GM12865 (cell line): ENCODE measurements around the gene SNRPA.
"Not testable (repeated sequence)": the region's sequence is repeated elsewhere in the genome, so short reads cannot be mapped to it uniquely, and the experiment has no call there.

Source experiments
- DNase-seq: peaks from one replicate; pipeline ENCODE4 v3.0.0; 2010; ENCODE audit warnings: low read depth
- H3K4me3 ChIP-seq: 2 replicates; pipeline ENCODE4 v1.5.1; 2011; ENCODE audit warnings: mild to moderate bottlenecking, low read depth, low read length, control low read depth
- CTCF ChIP-seq: IDR thresholded peaks from 2 replicates; pipeline ENCODE4 v1.5.1; 2011; ENCODE audit warnings: low read length, control low read depth, low read depth, inconsistent platforms; ENCODE audit not compliant: insufficient read depth; ENCODE audit errors: missing control alignments

The SNRPA gene

GRCh38 chr19:40808021-40808325, 57.0 kb downstream of the SNRPA start:
- no peak for TF ChIP-seq CTCF
- H3K4me3 ChIP-seq, result no peak overlapping the region
- no peak for DNase-seq

DNA sequence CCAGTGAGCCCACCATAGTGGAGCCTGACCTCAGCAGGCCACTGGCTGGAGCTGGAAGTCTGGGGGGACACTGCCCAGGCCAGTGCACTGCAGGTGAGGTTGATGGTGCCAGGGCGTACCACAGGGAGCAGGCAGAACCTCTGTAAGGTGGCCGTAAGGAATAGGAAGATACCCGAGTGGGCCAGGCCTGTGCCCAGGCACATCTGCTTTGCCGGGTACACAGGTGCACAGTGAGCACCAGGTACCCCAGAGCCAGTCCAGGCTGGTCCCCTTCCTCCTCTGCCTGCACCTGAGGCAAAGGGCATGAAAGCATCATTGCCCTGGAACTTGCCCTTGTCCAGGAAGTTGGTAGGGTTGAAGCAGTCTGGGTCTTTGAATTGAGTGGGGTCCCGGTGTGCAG, 57.5 kb downstream of the SNRPA start:
- H3K4me3 ChIP-seq, result no peak overlapping the region
- TF ChIP-seq CTCF, result no peak
- no peak for DNase-seq

DNA sequence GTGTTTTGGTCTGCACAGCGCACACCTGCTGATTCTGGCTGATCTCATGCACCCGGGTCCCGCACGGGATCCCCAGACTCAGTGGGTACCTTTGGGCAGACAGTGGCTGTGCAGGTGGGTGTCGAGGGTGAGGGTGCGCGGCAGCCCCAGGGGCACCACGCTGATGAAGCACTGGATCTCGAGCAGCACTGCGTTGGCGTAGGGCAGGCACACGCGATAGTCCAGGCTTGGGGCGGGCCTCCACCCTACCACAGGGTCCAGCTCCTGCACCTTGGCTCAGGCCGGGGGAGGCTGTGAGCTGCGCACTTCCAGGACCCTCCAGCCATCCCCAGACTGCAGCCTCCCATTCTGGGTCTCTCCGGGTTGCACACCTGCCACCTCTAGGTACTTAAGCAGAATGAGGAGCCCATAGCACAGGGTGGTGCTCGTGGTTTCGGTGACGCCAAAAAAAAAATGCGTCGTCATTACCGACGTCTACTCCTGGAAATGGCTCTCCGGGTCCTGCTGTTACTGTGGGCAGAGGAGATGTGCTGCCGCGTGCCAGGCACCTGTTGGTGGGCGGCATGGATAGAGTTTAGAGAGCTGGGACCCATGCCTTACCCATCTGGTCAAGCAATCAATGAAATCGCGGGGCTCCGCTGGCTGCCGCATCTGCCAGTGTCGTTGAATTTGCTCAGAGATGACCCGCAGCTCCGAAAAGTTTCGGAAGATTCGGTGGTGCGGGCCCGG, 58.5 kb downstream of the SNRPA start:
- TF ChIP-seq CTCF, result no peak
- H3K4me3 ChIP-seq, result no peak overlapping the region
- no peak for DNase-seq

DNA sequence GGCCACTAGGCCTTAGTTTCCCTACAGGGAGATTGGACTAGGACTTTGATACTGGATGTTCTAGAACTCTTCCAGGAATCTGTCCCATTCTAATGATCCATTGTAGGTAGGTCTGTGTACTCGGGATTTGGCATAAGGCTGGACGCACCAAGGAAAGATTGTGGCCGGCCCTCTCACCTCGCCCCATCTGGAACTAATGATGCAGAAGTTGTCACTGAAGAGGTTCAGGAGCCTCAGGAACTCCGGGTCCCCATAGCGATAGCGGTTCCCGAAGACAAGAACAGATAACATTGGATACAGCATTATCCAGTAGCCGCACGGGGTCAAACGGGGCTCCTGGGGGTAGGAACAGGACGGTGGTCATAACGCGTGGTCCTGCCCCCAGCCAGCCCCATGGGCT, 59.2 kb downstream of the SNRPA start:
- TF ChIP-seq CTCF, result no peak
- DNase-seq, result no peak
- H3K4me3 ChIP-seq, result no peak overlapping the region

DNA sequence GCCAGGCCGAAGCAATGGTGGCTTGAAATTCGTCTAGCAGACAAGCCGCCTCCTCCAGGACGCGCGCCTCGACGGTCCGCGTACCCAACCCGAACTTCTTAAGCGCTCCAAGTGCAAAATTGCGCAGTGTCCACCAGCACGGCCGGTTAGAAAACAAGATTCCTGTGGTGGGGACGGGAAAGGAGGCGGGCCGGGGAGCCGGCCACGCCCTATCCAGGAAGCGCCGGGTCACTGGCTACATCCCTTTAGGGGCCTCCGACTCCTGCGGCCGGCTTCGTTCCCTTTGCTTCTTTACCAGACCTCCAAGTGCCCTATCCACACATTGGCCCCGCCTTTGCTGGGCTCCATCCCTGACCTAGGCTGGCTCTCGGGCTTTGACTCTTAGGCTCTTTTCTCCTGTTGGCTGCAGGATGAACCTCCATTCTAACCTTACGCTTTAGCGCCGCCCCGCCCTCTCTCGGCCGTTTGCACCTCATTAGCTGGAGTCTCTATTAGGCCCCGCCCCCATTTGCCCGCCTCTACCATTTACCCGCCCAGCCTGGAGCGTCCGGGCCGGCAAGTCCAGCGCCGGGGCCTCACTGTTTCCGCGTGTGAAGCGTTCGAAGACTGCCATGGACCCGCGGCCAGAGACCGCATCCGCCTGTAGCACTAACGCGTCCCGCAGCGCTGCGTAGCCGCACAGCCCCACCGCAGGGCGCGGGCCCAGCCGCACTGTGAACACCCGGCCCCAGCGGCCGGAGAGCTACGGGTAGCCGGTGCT, 59.8 kb downstream of the SNRPA start:
- peak; percentile 66 for DNase-seq
- H3K4me3 ChIP-seq, result peak overlapping the region; percentile 45

GRCh38 chr19:40811478-40812341, 60.7 kb downstream of the SNRPA start:
- peak overlapping the region; percentile 29 for H3K4me3 ChIP-seq
- no peak for TF ChIP-seq CTCF
- no peak for DNase-seq

DNA sequence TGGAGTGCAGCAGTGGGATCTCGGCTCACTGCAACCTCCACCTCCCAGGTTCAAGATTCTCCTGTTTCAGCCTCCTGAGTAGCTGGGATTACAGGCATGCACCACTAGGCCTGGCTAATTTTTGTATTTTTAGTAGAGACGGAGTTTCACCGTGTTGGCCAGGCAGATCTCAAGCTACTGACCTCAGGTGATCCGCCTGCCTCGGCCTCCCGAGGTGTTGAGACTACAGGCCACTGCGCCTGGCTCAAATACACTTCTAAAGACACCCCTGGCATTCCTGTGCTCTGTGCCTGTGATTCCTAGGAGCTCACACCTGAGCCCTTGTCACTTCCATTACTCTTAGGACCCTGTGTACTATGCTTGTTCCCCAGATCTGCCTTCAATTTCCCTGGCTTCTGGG, 61.6 kb downstream of the SNRPA start:
- DNase-seq, H3K4me3 ChIP-seq: not testable (repeated sequence)
